ENCODE results near the gene HIC2. TPM values are rescaled to one million over a fixed set of nuclear protein-coding genes. Genes with fewer than 3 reads are reported as not detected.
"Not testable (repeated sequence)": the region's sequence is repeated elsewhere in the genome, so short reads cannot be mapped to it uniquely, and the experiment has no call there.

HIC2 gene
- total RNA-seq, 1 experiment from 2014 or later: 6.7 TPM

- H3K4me3 ChIP-seq (replicated peaks in 1 of 2; ENCODE audit: low read depth in 1 of 2, low read length in 2 of 2); DNase-seq (ENCODE audit: low read depth, low spot score); H4K20me1 ChIP-seq (ENCODE audit: insufficient read depth); RAD21 ChIA-PET (ENCODE audit: low non-redundant PET in 1 of 2, low total read pairs in 2 of 2, uncharacterized antibody in 2 of 2, unreplicated experiment in 2 of 2); H3K9me3 ChIP-seq (ENCODE audit: control insufficient read depth in 1 of 2, insufficient read depth in 1 of 2, low read depth in 1 of 2, low read length in 2 of 2); H3K27me3 ChIP-seq (ENCODE audit: insufficient read depth, low read length); H3K4me1 ChIP-seq (ENCODE audit: control insufficient read depth in 1 of 2, insufficient read depth in 2 of 2, low read length in 2 of 2); CTCF ChIA-PET; POLR2A ChIA-PET; H2AFZ ChIP-seq (ENCODE audit: low read depth, low read length, poor library complexity, severe bottlenecking); BruUV-seq (replicated peaks); ATAC-seq; H3K4me2 ChIP-seq (ENCODE audit: low read length); H3K9me2 ChIP-seq (ENCODE audit: insufficient read depth); H3K9ac ChIP-seq (ENCODE audit: low read length); H3K79me2 ChIP-seq (ENCODE audit: insufficient read depth, low read length); H3K27ac ChIP-seq (ENCODE audit: low read depth, low read length); H3K36me3 ChIP-seq (ENCODE audit: control insufficient read depth in 1 of 2, insufficient read depth in 2 of 2, low read length in 2 of 2); intact Hi-C loops (cut with micrococcal nuclease): not testable (repeated sequence)
Measured at GRCh38 chr22:21394613-21395012, 22.6 kb upstream of the HIC2 start.

GRCh38 chr22:21401197-21401969, 15.8 kb upstream of the HIC2 start:
- CTCF ChIA-PET; H3K9ac ChIP-seq (ENCODE audit: low read length); RAD21 ChIA-PET (ENCODE audit: low non-redundant PET in 1 of 2, low total read pairs in 2 of 2, uncharacterized antibody in 2 of 2, unreplicated experiment in 2 of 2); H3K4me3 ChIP-seq (replicated peaks in 1 of 2; ENCODE audit: low read depth in 1 of 2, low read length in 2 of 2); H3K27me3 ChIP-seq (ENCODE audit: insufficient read depth, low read length); ATAC-seq; H3K4me1 ChIP-seq (ENCODE audit: control insufficient read depth in 1 of 2, insufficient read depth in 2 of 2, low read length in 2 of 2); intact Hi-C loops (cut with micrococcal nuclease); DNase-seq (ENCODE audit: low read depth, low spot score); H2AFZ ChIP-seq (ENCODE audit: low read depth, low read length, poor library complexity, severe bottlenecking); BruUV-seq (replicated peaks); POLR2A ChIA-PET; H3K79me2 ChIP-seq (ENCODE audit: insufficient read depth, low read length); H4K20me1 ChIP-seq (ENCODE audit: insufficient read depth); H3K36me3 ChIP-seq (ENCODE audit: control insufficient read depth in 1 of 2, insufficient read depth in 2 of 2, low read length in 2 of 2); H3K9me3 ChIP-seq (ENCODE audit: control insufficient read depth in 1 of 2, insufficient read depth in 1 of 2, low read depth in 1 of 2, low read length in 2 of 2); H3K4me2 ChIP-seq (ENCODE audit: low read length); H3K27ac ChIP-seq (ENCODE audit: low read depth, low read length); H3K9me2 ChIP-seq (ENCODE audit: insufficient read depth): not testable (repeated sequence)

- H4K20me1 ChIP-seq (ENCODE audit: insufficient read depth); intact Hi-C loops (cut with micrococcal nuclease); DNase-seq (ENCODE audit: low read depth, low spot score); H3K79me2 ChIP-seq (ENCODE audit: insufficient read depth, low read length); H3K9me2 ChIP-seq (ENCODE audit: insufficient read depth); H3K4me3 ChIP-seq (replicated peaks in 1 of 2; ENCODE audit: low read depth in 1 of 2, low read length in 2 of 2); H3K4me2 ChIP-seq (ENCODE audit: low read length); H2AFZ ChIP-seq (ENCODE audit: low read depth, low read length, poor library complexity, severe bottlenecking); RAD21 ChIA-PET (ENCODE audit: low non-redundant PET in 1 of 2, low total read pairs in 2 of 2, uncharacterized antibody in 2 of 2, unreplicated experiment in 2 of 2); BruUV-seq (replicated peaks); H3K36me3 ChIP-seq (ENCODE audit: control insufficient read depth in 1 of 2, insufficient read depth in 2 of 2, low read length in 2 of 2); CTCF ChIA-PET; POLR2A ChIA-PET; H3K9me3 ChIP-seq (ENCODE audit: control insufficient read depth in 1 of 2, insufficient read depth in 1 of 2, low read depth in 1 of 2, low read length in 2 of 2); H3K9ac ChIP-seq (ENCODE audit: low read length); H3K27ac ChIP-seq (ENCODE audit: low read depth, low read length); H3K4me1 ChIP-seq (ENCODE audit: control insufficient read depth in 1 of 2, insufficient read depth in 2 of 2, low read length in 2 of 2); H3K27me3 ChIP-seq (ENCODE audit: insufficient read depth, low read length): not testable (repeated sequence)
- peak; percentile 11; the same call in 1 of the 2 replicates for ATAC-seq
Measured at GRCh38 chr22:21402763-21403314, 14.3 kb upstream of the HIC2 start.

- H3K4me2 ChIP-seq (ENCODE audit: low read length); DNase-seq (ENCODE audit: low read depth, low spot score); H3K27ac ChIP-seq (ENCODE audit: low read depth, low read length); POLR2A ChIA-PET; H3K9me2 ChIP-seq (ENCODE audit: insufficient read depth); ATAC-seq; H2AFZ ChIP-seq (ENCODE audit: low read depth, low read length, poor library complexity, severe bottlenecking); H3K4me3 ChIP-seq (replicated peaks in 1 of 2; ENCODE audit: low read depth in 1 of 2, low read length in 2 of 2); intact Hi-C loops (cut with micrococcal nuclease); BruUV-seq (replicated peaks); H3K79me2 ChIP-seq (ENCODE audit: insufficient read depth, low read length); H3K4me1 ChIP-seq (ENCODE audit: control insufficient read depth in 1 of 2, insufficient read depth in 2 of 2, low read length in 2 of 2); H3K9ac ChIP-seq (ENCODE audit: low read length); H3K36me3 ChIP-seq (ENCODE audit: control insufficient read depth in 1 of 2, insufficient read depth in 2 of 2, low read length in 2 of 2); RAD21 ChIA-PET (ENCODE audit: low non-redundant PET in 1 of 2, low total read pairs in 2 of 2, uncharacterized antibody in 2 of 2, unreplicated experiment in 2 of 2); H3K27me3 ChIP-seq (ENCODE audit: insufficient read depth, low read length); H3K9me3 ChIP-seq (ENCODE audit: control insufficient read depth in 1 of 2, insufficient read depth in 1 of 2, low read depth in 1 of 2, low read length in 2 of 2); H4K20me1 ChIP-seq (ENCODE audit: insufficient read depth); CTCF ChIA-PET: not testable (repeated sequence)
Measured at GRCh38 chr22:21407139-21407538, 10.0 kb upstream of the HIC2 start.

All from HCT116 (cell line).